SKM-1 treated with dmso at 0.1 percent for 144 hours (cell line): ENCODE measurements around the gene PGC.
A peak's percentile ranks its signal among the peaks of the same experiment; 100 is the strongest.

Experiments
- DNase-seq: peaks from one replicate; lab custom pipeline; 2025; ENCODE audit not compliant: unreplicated experiment; lab: John Stamatoyannopoulos, UW

Gene PGC

GRCh38 chr6:41716516-41717391 is 30.4 kb downstream of the PGC start:
- no peak for DNase-seq

DNA sequence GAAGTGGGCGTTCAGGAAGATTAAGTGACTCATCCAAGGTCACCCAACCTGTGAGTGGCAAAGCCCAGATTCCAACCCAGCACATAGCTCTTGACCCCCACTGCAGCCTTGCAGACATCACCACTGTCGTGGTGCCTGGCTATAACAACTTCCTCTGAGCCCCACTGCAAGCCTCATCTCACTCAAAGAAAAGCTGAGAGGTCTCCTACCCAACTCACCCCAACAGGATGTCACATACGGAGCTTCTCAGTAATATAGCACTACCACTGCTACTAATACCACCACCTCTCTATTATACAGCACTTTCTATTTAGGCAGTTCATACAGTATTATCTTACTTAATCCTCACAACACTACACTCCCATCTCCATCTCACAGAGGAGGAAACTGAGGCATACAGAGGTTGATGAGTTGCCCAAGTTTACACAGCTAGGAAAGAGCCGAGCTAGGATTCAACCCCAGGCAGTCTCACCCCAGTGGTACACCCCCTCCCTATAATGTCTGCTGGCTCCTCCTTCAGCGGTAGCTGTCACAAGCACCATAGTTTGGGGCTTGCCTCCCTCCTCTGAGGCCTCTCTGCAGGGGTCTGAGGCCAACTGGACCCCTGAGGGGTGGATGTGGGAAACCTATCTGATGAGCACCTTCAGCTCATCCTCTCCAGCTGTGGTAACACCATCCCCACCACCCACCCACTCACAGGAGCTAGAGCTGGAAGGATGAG is 31.2 kb downstream of the PGC start:
- no peak for DNase-seq

DNA sequence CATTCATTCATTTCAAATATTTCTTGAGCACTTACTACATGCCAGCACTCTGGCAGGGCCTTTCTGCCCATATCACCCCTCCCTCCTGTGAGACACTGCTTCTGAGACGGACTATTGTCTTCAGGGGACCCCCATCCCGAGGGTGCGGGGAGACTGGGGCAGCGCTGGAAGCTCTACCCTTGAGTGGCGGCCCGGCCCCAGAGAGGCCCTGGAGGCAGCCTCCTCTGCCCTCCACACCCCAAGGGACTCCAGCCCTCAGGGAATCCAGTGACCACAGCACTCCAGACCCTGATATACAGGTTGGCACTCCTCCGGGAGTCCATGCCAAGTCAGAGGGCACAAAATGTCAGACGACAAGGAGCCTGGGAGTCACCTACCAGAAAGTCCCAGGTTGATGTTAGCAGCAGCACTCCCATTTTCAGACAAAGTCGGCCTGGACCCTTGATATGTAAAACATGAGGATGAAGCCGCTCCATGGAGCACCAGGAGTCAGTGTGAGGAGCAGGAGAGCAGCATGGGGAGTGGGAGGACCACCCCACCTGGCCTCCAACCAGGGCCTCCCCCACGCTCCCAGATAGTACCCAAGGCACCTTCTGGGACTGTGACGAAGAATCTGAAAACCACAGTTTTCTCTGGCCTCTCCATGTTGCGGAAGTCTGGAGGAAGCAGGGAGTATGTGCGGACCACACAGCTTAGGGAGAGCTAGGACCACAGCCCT is 32.5 kb downstream of the PGC start:
- no peak for DNase-seq

DNA sequence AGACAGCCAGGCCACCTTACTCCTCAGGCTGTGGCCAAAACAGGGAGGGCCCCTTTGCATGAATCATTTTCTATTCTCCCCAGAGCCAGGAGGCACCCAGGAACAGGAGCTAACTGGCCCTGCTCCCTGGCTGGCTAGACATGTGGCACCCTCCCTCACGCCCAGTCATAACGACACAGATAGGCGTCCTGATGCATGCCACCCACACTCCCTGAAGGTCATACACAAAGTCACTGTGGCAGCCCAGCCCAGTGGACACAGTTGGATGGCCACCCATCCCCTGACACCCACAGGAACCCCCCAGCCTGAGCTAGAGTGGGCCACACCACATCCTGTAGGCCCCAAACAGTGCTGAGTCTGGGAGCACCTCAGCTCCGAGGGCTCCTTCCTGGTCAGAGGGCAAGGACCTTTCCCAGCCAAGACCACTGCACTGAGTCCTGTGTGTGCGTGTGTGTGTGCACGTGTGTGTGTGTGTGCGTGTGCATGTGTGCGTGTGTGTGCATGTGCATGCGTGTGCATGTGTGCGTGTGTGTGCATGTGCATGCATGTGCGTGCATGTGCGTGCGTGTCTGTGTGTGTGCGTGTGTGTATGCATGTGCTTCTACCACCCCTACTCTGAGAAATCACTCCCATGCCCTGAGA is 33.4 kb downstream of the PGC start:
- DNase-seq = no peak

- no peak for DNase-seq
These were observed 34.0 kb downstream of the PGC start for GRCh38 chr6:41713159-41713649.

DNA sequence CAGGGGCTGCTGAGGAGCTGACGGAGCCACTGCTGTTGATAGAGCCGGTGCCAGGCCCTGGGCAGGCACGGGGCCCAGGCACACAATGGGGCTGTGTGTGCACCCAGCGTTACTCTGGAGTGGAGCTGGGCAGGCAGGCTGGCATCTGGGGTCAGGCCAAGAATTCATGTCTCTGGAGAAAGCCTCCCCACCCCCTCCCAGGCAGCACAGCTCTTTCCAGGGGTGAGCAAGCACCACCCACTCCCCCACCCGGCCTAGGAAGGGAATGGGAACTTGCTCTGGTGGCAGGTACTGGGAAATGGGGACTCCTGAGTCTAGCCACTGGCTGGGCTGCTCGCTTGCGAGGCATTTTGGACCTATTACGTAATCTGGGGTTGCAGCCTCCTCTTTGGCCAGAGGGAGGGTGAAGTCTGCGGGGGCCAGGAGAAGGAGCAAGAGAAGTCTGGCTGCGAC is 34.5 kb downstream of the PGC start:
- peak; percentile 32 for DNase-seq

DNA sequence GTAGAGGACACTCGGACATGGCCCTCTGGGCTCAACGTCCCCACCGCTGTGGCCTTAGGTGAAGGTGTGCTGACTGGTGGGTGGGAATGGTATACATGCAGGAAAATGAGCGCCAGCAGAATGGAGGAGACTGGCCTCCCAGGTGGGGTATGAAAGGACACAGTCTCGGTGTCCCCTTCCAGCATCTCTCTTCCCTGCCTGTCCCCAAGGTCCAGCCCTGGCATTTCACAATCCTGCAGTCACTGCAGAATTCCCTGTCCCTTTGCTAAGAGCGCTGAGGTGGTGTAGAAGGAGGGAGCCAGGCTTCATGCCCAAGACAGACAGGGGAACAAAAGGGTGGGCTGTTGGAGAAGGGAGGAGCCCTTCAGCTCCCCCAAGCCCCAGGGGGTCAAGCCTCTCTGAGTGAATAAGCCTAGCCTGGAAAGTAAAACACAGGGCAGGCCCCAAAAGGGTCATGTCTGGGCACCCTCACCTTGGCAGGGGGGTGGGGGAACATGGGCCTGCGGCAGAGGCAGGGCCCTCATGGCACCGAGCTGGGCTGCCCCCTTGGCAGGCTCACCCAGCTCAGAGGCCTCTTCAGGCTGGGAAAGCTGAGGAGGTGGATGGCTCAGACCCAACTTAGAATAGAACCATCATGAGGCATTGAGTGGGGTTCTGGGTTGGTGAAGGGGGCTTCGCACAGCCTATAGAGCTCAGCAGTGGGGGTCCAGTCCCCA is 35.7 kb downstream of the PGC start:
- DNase-seq = no peak

GRCh38 chr6:41709375-41709774 is 37.8 kb downstream of the PGC start:
- DNase-seq = no peak

- no peak for DNase-seq
These were observed 38.3 kb downstream of the PGC start for GRCh38 chr6:41708856-41709255.

- DNase-seq = peak; percentile 87
These were observed 39.5 kb downstream of the PGC start for GRCh38 chr6:41707565-41708200.

DNA sequence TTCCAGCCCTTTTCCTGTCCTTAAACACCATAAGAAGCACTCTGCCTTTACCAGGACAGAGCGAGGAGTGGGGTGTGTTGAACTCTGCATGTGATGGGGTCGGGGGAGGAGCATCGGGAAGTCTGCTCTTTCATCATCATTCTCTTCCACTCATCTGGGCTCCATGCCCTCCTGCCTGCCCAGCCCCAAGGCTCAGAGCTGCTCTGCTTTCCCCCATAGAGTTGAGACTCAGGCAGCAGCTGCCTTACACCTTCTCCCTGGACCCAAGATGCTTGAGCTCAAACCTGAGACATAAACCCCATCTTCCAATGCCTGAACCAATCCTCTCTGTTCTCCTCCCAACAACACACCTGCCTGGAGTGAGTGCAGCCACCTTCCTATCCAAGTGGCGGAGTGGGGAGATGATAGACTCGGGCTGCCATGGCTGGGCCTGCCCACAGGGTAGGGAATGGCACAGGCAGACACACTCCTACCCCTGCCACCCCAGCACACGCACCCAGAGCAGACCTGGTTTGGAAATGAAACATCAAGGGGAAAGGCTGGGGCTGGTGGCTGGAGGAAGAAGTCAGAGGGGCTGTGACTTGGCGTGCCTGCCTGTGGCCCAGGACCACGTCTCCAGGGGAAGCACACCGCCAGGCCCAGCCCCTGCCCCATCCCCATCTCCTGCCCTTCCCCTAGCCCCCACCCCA is 40.2 kb downstream of the PGC start:
- DNase-seq = no peak

GRCh38 chr6:41705996-41706835 is 41.0 kb downstream of the PGC start:
- peak; percentile 85 for DNase-seq

DNA sequence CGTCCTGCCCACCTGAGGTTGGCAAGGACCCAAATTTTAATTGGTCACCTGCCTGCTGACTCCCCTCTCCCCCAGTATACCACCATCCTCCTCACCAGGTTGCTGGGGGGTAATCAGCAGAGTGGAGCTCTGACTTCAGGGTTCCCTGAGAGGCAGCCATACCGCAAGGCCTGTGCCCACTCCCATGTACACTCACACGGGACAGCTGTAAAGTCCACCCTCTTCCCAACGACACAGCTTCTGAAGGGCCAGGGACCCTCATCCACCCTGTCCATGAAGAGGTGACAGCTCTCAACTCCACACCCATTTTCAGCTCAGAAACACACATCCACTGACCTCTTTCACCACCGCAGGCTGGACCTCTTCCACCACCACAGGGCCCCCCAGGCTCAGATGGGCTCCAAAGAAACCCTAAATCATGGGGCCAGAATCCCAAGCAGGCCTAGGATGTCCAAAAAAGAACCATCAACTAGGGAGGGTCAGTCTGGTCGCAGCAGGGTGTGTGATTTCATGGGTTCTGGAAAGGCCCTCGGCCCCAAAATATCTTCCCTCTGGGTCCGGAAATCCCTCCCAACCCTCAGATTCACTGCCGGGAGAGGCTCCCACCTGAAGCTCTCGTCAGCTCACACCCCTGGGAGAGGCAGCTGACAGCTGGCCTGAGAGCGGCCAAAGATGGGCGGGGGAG is 41.7 kb downstream of the PGC start:
- DNase-seq = no peak

DNA sequence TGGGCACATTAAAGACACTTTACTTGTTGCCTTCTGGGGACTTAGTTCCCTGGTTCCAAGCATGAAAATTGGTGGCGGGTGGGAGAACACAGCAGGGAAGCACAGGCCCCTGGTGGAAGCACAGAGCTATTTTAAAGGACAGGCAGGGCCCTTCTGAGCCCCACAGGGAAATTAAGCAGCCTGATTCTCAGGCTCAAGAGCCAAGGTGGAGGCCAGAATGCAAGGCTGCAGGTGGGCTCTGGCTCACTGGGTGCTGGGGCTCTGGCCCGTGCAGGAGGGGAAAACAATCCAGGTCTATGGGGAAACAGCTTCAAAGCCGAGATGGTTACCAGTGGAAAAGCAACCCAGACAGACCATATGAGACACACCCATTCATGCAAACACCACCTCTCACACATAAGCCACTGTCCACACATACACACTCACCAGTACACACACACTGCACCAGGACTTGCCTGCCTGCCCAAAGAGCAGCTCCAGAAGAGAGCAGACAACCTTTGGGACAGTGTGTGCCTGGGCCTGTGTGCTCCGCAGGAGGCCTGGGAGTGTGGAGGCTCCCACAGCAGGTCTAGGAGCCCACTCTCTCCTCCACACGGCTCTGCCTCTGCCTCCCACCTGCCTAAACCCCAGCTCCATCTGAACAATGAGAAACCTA is 42.4 kb downstream of the PGC start:
- DNase-seq = no peak

- no peak for DNase-seq
These were observed 43.2 kb downstream of the PGC start for GRCh38 chr6:41704028-41704427.

DNA sequence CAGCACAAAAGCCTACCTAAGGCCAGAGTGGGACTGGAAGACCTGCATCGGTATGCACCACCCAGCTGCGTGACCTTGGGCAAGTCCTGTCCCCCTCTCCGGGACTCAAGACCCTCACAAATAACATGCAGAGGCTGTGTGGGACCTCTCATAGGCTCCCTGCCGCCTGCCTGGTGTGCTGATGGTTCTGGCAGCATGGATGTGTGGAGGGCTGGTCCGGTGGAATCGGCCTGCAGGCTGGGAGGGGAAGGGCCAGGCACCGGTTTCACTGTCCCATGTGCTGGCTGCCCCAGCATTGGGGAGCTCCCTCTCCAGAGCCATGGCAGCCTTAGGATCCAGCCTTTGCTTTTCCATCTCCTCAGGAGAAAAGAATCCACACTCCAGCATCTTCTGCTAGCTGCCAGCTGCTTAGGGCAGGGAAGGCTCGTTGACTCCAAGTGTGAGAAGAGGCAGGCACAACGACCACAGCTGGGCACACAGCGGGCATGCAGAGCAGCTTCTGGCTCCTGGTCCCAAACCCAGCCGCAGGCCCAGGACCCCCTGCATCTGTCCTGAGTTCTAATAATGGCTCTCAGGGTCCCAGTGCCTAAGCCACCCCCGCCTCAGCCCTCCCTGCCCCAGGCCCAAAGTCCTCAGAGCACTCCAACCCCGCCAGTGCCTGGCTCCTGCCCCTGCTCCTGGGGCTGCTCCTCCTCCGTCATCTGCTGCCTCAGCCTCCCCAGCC is 44.3 kb downstream of the PGC start:
- DNase-seq = no peak
